A549 (cell line): Measurements from ENCODE around the gene MLPH.

Experiments
- JUN ChIP-seq, 2 experiments: fragments of >200 bp; sonication (Bioruptor Twin); formaldehyde crosslinking; IDR thresholded peaks; 2 replicates in 1 of 2; 3 replicates in 1 of 2; pipeline ENCODE4 v1.6.1; 2016 to 2017
- MYC ChIP-seq: IDR thresholded peaks from 2 replicates; pipeline ENCODE4 v1.6.1; 2012; ENCODE audit warnings: mild to moderate bottlenecking, inconsistent platforms, low read length, improper control_type of control experiment, borderline replicate concordance
- NR3C1 ChIP-seq: fragments of >200 bp; sonication (Bioruptor Twin); formaldehyde crosslinking; IDR thresholded peaks from 3 replicates; pipeline ENCODE4 v1.6.1; 2017
- POLR2AphosphoS2 ChIP-seq: conservative IDR thresholded peaks from 2 replicates; pipeline ENCODE4 v1.6.1; 2012; ENCODE audit warnings: low read length, improper control_type of control experiment, inconsistent platforms
- RAD21 ChIP-seq, 2 experiments: fragments of >200 bp in 1 of 2; sonication (Bioruptor Twin) in 1 of 2; formaldehyde crosslinking in 1 of 2; IDR thresholded peaks in 1 of 2; conservative IDR thresholded peaks in 1 of 2; 2 replicates in 1 of 2; 3 replicates in 1 of 2; pipeline ENCODE4 v1.6.1; 2012 to 2018; ENCODE audit warnings: inconsistent platforms in 1 of 2

DNA sequence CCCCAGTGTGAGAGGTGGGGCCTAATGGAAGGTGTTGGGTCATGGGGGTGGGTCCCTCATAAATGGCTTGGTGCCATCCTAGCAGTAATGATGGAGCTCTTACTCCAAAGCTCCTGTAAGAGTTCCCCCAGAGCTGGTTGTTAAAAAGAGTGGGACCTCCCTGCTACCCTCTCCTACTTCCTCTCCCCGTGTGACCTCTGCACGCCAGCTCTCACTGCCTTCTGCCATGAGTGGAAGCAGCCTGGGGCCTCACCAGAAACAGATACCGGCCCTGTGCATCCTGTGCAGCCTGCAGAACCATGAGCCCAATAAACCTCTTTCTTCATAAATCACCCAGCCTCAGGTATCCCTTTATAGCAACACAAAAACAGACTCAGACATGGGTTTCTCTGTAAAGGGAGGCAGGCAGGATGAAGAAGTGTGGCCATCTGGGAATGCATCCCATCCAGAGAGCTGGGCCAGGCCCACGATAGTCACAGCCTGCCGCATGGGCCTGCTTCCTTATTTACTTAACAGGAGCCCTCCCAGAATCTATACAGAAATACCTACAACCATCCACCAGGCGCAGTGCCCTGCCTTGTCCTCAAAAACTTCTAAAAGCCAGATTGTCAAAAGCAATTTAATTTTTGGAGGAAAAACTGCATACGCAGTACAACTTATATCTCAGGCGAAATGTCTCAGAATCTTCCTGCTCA lies 86.8 kb downstream of the MLPH start:
- TF ChIP-seq MYC (no peak), RAD21 (conservative IDR thresholded peaks at IDR 0.05 in 1 of 2, IDR thresholded peaks at IDR 0.05 in 1 of 2) (no peak), POLR2AphosphoS2 (no peak), JUN (IDR thresholded peaks at IDR 0.05) (no peak), NR3C1 (no peak)
